SIG-M5 treated with dmso at 0.1 percent for 504 hours (cell line): ENCODE measurements around the gene IFI6.
"Not testable (repeated sequence)": the region's sequence is repeated elsewhere in the genome, so short reads cannot be mapped to it uniquely, and the experiment has no call there.

Source experiments
- DNase-seq: peaks from one replicate; lab custom pipeline; 2025; ENCODE audit not compliant: unreplicated experiment; lab: John Stamatoyannopoulos, UW

Gene IFI6

DNA sequence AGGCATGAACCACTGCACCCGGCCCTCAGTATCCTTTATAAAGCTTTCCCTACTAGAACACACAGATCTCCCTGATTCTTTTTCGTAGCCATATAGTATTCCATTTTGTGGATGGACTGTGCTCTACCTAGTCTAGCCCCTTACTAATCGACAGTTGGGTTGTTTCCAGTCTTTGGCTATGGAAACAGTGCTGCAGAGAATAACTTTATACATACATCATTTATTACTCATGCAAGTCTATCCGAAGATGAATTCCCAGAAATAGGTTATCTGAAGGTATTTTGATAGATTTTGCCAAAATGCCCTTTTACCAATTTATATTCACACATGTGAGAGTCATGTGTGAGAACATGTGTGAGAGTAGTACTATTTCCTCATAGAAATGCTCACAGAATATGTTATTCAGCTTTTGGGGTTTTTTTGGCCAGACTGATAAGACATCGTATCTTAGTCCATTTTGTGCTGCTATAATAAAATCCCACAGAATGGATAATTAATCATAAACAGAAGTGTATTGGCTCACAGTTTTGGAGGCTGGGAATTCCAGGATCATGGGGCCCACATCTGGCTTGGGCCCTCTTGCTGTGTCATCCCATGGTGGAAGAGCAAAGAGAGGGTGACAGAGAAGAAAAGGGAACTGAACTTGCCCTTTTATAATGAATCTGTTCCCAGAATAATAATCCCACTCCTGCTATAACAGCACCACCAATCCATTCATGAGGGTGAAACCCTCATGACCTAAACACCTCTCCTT lies 19.7 kb downstream of the IFI6 start:
- no peak for DNase-seq

DNA sequence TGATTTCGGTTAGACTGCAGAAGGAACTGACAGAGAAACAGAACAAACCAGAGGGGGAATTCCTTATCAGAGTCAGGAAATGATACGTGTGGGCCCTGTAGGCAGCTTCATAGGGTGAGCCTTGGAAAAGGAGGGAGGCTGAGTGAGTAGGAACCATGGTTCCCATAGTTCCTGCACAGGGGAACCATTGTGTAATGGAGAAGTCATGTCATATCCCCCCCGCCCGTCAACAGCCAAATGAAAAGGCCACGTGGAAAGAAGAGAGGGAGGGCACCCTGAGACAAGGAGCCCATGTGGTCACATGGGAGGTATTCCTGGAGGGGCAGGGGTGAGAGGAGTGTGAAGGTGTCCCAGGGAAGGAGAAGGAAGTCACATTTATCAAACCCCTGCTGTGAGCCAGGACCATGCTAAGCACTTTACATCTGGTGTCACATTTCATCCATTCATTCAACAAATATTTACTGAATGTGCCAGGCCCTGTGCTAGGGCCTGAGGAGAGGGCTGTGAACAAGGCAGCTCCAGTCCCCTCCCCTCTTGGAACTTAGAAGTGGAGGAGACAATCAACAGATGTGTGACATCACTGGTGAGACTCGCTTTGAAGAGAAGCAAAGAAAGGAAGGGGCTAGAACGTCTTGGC lies 21.3 kb downstream of the IFI6 start:
- no peak for DNase-seq

DNA sequence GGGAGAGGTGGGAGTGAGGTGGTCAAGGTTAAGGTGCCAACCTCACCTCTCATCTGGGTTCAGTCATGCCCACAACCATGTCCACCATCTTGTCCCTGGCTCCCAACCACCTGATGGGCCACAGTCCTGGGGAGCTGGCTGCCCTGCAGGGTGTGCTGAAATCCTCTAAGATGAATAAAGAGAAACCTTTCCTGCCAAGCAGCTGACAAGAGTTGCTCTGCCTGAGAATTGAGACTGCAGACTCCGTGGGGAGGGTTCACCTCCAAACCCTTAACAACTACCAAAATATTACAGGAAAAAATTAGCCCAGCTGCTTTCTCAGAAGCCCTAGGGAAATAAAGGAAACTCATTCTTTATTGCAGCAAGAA lies 21.8 kb downstream of the IFI6 start:
- DNase-seq, result no peak

DNA sequence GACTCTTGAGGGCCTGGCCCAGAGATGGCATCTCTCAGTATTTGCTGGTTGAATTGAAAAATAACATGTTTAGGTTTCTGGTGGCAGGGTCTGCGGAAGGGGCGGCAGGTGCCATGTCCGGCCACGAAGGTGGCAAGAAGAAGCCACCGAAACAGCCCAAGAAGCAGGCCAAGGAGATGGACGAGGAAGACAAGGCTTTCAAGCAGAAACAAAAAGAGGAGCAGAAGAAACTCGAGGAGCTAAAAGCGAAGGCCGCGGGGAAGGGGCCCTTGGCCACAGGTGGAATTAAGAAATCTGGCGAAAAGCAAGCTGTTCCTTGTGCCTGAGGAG lies 22.7 kb downstream of the IFI6 start:
- no peak for DNase-seq

DNA sequence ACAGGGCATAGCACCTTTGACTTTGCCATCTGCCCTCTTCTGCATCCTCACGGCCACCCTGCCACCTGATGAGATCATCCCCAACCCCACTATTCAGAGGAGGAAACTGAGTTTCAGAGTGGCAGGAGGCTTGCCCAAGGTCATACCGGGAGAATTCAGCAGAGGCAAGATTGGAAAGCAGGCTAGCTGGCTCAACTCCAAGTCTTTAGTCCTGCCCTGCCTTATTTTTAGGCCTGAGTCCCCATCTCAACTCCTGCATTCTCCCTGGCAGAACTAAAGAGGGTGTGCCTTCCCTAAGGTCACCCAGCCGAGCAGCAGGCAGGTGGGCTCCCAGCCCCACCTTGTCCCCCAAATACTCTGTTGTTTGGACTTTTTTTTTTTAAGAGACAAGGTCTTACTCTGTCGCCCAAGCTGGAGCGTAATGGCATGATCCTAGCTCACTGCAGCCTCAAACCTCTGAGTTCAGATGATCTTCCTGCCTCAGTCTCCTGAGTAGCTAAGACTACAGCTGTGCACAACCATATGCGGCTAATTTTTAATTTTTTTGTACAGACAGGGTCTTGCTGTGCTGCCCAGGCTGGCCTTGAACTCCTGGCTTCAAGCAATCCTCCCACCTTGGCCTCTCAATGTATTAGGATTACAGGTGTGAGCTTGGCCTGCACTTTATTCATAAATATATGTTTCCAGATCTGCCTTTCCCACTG lies 23.2 kb downstream of the IFI6 start:
- no peak for DNase-seq

DNA sequence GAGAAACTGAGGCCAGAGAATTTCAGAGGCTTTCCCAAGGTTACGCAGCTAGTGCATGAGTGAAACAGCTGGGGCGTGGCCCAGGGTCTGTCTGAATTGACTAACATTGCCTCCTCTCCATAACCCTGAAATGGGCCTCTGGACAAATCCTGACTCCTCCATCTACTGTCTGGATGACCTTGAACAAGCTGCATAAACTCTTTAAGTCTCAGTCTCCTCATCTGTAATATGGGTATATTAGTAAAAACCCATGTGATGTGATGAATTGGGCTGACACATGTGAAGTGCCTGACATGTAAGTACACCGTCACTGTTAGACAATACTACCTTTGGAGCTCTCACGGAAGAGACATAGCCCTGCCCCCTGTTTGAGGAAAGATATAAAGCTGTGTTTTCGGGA lies 24.7 kb downstream of the IFI6 start:
- DNase-seq, result no peak

DNA sequence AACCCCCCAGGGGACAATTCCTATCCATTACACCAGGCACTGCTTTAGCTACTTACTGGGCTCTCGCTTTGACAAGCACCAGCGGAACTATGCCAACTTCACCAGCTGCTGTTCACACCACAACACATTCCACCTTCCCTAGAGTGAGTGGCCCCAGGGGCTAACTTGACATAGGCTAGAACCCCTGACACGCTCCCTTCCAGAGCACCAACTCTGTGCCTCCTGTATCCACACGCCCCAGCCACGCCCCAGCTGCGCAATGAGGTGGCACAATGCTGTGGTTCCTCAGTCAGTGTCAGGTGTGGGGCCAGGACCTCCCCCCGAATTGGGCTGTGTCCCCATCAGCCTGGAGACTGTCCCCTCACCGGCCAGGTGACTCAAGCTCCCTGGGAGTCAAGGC lies 25.3 kb downstream of the IFI6 start:
- DNase-seq, result no peak

DNA sequence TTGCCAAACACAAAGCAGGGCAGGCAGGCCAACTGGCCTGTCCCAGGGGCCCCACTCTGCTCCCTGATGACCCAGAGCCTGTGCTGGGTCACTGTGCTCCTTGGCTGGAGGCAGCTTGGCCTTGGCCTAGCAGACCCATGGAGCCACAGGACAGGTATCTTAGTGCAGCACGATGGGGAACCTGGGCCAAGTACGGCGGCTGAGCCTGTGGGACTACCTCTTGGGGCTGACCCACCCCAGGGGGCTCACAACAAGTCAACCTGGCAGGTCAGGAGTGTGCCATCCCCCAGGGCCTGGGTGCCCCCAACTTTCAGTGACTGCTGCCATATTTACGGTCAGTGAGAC lies 26.9 kb downstream of the IFI6 start:
- DNase-seq, result no peak

DNA sequence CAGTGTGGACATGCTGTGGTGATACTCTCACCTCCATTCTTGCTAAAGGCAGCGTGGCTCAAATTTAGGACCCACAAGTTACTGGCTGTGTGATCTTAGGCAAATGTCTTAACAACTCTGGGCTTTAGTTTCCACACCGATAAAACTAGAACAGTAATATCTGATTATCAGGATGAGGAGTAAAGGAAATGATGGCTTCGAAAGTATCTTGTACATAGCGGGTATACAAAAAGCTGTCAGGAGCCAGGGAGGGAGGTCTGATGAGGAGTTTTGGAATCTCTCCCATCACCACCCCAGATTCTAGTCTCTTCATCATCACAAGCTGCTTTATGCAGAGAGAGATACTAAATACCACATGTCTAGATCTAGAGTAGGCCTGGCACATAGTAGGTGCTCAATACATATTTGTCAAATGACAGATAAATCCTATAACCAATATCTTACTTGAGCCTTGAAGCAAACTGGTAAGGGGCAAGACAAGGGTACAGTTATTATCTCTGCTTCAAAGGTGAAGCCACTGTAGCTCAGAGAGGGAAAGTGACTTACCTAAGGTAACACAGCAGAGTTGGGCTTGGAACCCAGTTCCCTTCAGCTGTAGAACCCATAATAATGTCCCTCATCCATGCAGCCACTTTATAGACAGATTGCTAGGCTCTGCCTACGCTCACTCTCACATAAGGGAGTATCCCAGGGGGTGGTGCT lies 27.5 kb downstream of the IFI6 start:
- no peak for DNase-seq

DNA sequence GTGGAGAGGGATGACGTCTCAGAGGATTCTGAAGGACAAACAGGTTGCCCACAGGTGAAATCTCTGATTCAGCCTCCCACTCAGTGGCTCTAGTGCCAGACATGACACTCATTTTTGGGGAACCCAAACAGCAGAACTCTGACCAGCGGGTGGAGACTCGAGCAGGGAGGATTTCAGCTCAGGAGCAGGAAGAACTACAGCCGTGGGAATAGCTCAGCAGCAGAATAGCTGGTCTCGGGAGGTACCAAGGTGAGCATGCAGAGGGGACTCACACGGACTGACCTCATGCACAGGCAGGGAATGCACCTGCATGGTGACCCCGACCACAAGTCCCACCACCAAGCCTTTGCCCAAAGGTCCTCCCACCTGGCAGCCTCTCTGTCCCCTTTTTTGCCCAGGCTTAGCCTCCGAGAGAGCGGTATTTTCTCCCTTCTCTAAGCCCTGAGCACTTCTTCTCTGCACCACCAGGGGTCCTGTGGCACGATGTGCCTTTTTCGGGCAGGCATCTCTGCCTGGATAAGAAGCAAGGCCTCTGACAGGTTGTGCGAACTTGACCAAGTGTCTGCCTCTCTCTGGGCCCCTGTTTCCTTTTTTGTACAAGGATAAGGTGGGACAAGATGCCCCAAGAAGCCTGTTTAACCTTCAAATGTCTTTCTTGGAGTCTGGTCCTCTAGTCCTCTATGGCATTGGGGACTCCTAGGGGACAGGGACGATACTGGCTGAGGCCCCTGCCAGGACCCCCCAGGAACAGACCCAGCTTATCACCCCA lies 28.2 kb downstream of the IFI6 start:
- peak; percentile 40 for DNase-seq

DNA sequence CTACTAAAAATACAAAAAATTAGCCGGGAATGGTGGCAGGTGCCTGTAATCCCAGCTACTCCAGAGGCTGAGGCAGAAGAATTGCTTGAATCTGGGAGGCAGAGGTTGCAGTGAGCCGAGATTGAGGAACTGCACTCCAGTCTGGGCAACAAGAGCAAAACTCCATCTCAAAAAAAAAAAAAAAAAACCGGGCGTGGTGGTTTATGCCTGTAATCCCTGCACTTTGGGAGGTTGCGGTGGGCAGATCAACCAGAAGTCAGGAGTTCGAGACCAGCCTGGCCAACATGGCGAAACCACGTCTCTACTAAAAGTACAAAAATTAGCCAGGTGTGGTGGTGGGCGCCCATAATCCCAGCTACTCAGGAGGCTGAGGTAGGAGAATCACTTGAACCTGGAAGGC lies 31.5 kb downstream of the IFI6 start:
- DNase-seq, result not testable (repeated sequence)

DNA sequence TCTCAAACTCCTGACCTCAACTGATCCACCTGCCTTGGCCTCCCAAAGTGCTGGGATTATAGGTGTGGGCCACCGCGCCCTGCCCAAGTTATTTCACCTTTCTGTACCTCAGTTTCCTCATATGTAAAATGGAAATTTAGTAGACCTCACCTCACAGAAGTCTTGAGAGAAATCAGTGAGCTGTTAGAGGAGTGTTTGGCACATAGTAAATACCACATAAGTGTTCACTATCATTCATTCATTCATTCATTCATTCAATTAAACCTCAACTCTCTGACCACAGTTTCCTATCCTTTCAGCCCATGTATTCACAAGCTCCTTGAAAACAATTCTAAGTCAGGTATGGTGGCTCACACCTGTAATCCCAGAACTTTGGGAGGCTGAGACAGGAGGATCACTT lies 33.2 kb downstream of the IFI6 start:
- no peak for DNase-seq

DNA sequence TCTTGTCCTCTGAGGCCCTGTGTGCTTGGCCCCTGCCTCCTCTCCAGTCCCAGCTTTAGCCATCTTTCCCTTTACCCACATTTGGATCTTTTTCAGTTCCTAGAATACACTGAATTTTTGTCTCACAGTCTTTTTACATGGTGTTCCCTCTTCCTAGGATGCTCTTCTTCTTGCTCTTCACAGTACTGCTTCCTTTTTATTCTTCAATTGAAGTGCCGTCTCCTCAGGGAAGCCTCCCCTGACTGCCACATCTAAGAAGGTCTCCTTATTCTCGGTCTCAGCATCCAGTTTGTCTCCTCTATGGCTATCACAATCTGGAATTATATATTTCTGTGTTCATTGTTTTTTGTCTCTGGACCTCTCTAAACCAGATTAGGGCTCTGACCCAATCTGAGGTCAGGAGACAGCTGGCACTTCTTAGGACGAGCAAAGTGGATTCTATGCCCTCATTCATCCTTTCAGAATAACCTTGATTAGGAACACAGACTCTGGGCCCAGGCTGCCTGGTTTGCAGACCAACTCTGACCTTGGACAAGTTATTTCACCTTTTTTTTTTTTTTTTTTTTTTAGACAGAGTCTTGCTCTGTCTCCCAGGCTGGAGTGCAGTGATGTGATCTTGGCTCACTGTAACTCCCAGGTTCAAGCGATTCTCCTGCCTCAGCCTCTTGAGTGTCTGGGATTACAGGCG lies 33.8 kb downstream of the IFI6 start:
- DNase-seq, result no peak

DNA sequence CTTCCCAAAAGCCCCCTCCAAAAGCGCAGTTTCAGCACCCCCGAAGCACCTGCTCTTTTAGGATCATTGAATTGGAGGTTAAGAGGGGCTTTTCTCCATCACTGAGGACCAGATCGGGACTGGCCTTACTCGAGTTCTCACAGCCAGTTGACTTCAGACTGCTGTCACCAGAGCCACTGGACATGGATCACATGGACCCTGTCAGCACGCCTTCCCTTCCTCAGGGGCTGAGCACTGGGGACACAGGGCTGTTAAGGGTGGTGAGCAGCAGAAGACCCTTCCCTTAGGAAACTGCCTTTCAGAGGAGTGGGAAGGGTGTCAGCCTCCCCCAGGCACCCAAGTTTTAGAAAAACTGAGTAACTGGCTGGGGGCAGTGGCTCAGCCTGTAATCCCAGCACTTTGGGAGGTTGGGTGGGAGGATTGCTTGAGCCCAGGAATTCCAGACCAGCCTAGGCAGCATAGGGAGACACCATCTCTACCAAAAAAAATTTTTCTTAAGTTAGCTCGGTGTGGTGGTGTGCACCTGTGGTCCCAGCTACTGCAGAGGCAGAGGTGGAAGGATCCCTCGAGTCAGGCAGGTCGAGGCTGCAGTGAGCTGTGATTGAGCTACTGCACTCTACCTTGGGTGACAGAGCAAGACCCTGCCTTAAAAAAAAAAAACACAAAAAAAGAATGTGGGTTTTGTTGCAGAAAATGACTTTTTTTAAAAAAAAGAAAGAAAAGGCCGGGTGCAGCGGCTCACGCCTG lies 36.4 kb downstream of the IFI6 start:
- DNase-seq, result no peak

DNA sequence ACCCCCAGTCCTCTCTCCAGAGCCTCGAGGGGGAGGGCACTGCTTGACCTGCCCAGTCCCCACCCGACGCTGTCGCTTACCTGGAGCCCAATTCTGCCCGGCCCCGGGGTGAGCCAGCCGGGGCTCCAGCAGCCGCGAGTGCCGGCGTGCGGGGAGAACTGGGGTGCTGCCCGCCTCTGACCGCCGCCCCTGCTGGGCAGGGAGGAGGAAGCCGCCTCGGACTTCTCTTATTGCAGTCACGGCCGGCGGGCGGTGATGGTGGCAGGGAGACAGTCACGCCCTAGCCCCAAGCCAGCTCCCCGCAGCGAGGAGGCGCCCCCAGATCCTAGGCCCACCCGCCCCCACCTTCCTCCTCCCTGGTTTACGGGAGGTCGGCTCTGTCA lies 37.0 kb downstream of the IFI6 start, which contains the start of gene FGR:
TSS of gene FGR (minus strand) at position 201 of the 383 bp plus-strand sequence. CDS start 11,269 bp downstream, outside the sequence.
- no peak for DNase-seq

DNA sequence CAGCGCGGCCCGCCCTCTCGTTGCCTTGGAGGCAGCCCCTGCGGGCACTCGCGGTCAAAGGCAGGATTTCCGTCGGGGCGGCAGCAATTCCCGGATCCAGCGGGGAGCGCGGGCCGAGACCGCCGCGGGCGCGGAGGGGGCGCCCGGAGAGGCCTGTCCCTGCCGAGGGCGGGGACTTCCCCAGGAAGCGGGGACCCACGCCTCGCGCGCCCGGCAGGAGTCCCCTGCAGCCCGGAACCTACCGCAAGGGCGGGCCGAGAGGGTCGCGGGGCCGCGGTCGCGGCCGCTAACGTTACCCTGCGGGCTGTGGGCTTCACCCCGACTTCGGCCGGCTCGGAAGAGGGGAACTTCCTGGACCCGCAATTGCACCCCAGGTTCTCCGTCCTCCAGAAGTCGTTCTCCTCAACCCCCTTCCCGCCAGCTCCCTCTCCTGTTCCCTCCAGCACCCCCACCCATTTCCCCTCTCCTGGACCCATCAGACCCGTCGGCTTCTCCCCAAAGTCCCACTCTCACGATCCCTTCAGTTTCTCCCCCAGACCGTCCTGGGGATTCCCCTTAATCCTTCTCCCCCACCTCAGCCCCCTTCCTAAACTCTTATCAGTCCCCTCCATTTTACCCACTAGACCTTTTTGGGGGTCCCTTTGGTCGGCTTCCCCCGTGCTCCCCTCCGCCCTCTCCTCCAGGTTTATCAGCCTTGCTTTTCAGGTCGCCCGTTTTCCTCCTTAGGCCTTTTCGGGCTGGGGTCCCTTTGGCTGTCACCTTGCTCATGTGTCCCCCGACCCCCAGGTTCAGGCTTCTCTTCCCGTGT lies 37.6 kb downstream of the IFI6 start:
- no peak for DNase-seq

DNA sequence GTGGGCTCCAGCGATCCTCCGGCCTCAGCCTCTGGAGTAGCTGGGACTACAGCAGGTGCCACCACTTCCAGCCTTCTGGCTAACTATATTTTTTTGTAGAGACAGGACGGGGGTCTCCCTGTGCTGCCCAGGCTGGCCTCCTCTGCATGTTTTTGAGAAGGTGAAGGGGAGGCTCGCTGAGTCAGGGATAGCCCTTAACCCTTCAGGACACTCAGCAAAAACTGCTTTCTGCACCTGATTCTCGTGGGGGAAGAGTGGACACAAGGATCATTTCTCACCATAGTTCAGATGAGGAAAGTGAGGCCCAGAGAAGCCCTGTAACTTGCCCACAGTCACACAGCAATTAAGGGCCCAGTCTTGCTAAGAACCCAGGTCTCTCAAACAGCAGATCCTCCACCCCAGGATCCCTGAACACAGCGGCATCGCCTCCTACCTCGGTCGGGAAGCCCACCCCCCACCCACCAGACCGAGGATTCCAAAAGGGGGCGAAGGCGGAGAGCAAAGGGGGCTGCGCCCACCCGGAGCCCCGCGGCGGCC lies 38.3 kb downstream of the IFI6 start:
- DNase-seq, result no peak

DNA sequence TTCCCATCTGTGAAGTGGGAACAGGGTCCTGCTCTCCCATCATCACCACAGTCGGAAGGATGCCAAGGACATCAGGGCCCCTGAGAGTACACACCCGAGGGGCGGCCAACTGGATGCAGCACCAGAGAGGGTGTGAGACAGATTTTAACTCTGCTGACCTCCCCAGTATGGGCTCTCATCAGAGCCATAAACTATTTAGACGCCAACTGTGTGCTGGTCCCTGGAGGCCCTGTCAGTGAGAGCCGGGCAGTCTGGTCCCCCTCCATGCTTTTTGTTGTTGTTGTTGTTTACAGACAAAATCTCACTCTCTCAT lies 38.7 kb downstream of the IFI6 start:
- DNase-seq, result no peak
